Activated CD4-positive, alpha-beta T cell treated with anti-CD3 and anti-CD28 coated beads, Interleukin-2, amount 50 U/mL, for 4 hours (primary cell): ENCODE data around the gene ANKS1A.
"Not testable (repeated sequence)": the region's sequence is repeated elsewhere in the genome, so short reads cannot be mapped to it uniquely, and the experiment has no call there.

Source experiments
- DNase-seq, 2 experiments: peaks; one replicate each; pipeline ENCODE4 v3.0.0-alpha.2; 2020

The ANKS1A gene

DNA sequence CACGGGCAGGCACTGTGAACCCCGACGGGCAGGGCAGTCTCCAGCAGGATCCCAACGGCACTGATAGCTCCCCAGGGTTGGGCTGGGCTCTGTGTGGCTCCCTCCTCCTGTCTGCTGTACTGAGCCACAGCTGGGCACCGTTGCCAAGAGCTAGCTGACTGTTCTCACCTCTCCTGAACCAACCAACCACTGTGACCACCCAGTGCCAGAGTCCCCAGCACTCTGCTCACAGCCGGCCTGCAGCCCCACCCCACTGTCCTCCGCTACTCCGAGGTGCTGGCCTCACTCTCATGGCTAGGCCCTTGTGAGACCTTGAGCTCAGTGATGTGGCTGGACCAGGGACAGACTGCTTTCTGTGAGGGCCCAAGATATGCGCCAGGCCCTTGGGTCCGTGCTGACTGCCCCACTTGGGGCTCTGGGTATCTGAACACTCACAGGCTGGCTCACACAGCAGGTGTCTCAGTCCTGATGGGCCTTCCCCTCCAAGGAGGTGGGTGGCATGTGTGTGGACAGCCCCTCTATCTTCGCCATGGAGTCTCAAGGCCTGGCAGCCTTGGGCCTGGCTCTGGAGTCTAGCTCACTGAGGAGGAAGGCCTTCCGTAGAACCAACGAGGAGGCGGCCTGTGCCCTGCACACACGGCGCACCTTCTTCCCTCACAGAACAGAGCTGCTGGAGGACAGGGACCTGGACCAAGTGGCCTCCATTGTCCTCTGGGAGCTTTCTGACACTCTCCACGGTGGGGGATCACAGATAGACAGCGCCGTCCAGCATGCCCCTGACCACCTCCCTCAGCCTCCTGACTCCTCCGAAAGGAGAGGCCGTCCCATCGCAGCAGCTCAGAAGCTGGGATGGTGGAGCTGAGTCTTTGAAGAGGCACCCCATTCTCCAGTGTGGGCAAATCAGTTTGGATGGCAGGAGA lies 198.6 kb downstream of the ANKS1A start:
- DNase-seq = no peak

DNA sequence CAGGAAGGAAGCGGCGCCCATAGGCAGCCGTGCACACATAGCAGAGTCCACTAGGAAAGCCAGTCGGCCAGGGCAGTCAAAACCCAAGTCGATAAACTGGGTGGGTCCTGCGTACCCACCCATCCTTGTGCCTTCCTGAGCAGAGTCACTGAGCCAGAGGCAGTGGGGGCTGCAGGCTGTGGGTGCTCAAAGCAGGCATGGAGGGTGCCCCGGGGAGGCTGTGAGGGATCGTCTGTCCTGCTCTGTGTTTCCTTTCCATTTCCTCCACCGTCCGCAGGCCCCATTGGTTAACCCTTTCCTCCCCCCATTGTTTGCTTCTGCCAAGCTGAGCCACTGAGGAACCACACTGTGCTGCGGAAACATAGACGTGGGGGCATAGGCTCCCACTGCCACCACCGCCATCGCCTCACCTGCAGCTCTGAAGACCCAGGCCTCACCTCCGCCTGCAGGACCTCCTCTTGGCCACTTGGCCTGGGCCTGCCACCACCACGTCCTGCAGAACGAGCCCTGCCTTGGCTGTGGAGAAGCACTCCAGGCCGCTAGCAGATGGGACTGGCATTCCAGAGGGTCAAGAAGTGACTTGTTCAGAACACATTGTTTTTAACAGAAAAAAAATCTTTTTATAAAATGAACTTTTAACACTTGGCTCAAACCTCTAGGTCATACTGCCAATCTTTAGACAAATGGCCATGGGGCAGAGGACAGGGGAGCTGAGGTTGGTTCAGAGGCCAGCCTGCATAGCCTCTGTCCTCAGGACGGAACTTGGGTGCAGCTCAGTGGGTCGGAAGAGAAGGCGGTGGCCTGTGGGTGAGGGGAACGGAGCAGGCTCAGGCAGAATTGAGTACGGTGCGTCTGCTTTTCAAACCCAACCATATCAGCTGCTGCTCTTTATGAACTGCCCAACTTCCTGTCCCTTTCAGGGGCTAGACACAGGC lies 199.5 kb downstream of the ANKS1A start:
- DNase-seq = no peak

GRCh38 chr6:35089216-35089934 lies 200.3 kb downstream of the ANKS1A start:
- DNase-seq = no peak

- DNase-seq = no peak
Observed at GRCh38 chr6:35089935-35090505, 201.0 kb downstream of the ANKS1A start.

GRCh38 chr6:35090734-35091133 lies 201.7 kb downstream of the ANKS1A start:
- no peak for DNase-seq

DNA sequence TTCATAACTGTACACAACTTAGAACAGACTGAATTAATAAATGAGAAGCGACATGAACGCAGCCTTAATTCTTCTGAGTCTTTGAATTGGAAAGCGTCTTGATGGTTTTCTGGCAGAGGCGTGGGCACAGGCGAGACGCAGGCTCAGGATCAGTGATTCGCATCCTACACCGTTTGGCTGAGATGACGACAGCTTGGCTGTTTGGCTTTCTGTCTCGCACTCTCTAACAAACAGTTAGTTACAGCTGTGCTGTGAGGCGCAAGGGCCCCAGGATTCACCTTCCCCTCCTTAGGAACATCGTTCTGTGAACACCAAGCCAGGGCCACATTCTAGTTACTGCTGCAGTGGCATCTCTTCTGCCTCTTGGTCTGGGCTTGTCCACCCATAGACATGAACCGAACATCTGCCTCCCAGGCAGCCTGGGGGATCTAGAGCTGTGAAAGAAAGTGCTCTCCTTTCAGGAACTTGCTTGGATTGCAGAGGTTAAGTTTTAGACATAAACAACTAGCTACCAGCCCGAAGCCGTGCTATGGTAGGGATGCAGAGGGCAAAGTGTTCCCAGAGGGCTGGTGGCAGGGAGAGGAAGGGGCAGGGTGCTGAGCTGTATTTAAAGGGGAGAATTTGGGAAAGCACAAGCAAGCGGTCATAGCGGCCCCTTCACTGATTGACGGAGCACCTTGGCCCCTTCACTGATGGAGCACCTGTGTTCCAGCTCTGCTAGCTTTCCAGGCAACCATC lies 202.5 kb downstream of the ANKS1A start:
- DNase-seq = no peak

GRCh38 chr6:35092362-35093117 lies 203.5 kb downstream of the ANKS1A start:
- no peak for DNase-seq

DNA sequence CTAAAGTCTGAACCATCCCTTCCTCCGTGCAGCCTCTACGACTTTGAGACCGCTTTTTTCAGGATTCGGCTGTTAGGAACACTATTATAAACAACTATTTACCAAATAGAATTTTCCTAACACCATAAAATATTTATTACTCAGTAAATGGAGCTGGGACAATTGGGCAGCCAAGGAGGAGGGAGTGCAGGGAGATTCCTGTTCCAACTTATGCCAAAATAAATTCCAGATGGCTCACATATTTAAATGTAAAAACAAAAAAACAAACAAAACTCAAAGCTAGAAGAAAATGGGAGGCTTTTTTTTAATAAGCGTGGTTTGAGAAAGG lies 204.0 kb downstream of the ANKS1A start:
- DNase-seq = no peak

DNA sequence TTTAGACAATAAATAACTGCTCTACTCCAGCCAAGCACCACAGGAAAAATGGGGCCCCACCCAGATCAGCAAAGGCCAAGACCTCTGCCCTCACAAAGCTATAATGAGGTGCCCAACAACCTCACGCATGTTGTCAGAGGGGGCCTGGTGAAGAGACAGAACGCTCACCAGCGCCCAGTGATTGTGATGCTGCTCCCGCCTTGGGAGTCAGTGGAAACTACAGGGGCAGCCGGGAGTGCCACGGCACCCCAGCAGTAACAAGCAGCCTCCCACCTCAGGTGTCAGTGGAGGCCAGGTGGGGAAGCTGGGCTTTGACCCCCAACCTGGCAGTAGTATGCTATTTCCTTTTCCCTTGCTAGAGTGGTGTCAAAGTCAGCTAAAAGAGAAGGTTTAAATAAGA lies 204.7 kb downstream of the ANKS1A start:
- DNase-seq = no peak

DNA sequence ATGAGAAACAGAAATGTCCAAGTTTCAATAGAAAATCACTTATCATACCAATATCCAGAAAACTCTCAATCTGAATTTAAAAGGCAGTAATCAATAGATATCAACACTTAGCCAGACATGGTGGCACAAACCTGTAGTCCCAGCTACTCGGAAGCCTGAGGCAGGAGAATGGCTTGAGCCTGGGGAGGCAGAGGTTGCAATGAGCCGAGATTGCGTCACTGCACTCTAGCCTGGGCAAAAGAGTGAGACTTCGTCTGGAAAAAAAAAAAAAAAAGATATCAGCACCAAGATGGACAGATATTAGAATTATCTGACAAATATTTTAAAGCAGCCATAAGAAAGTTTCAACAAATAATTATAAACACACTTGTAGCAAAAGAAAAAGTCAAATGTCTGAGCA lies 205.1 kb downstream of the ANKS1A start:
- DNase-seq = no peak

DNA sequence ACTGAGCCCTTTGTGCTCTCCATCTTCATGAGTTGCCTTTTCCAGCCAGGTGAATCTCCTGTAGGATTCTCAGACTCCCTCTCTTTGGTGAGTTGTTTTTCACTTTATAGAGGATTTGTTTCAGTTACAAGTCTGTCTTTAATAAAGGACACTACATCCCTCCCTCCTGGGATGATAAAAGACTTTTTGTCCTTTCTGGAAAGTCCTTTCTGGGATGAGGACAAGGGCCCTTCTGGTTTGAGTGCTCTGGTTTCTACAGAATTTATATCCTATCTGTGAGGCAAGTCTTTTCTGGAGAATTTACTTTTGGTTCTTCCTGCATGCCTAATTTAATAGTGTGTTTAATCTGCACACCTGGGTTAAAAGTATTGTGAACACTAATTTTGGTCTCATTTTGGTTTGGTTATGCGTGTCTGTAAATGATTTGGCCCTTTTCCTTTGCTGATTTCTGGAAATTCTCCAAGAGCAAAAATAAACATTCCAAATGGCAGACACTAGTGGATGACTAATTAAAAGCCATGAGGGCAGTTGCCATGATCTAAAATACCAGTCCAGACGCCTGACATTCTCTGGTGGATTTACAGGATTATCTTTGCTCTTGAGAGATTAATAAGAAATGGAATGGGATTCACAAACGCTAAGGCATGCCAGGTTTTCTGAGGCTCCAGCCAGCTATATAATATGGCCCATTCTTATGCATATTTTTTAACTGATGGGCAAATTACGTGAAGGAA lies 207.2 kb downstream of the ANKS1A start:
- DNase-seq = no peak

GRCh38 chr6:35099116-35099515 lies 210.1 kb downstream of the ANKS1A start:
- DNase-seq = no peak

- DNase-seq = no peak
Observed at GRCh38 chr6:35105078-35105477, 216.0 kb downstream of the ANKS1A start.

GRCh38 chr6:35106061-35106460 lies 217.0 kb downstream of the ANKS1A start:
- DNase-seq = not testable (repeated sequence)

DNA sequence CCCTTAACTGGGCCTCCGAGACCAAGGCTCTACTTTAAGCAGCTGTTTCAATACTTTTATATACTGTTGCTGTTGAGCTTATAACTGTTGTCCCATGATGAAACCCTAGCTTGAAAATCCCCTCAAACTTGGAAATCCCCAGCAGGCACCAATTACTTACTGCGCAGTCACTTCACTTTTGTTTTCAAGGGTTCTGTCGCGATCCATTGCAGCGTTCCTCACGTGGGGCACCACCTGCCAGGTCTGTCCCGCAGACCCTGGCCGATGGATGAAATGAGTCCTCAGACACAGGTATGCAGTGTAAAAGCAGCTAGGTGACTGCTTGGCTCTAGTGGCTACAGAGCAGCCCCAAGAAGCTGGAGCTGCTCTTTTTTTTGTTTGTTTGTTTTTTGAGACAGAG lies 218.2 kb downstream of the ANKS1A start:
- DNase-seq = not testable (repeated sequence)

DNA sequence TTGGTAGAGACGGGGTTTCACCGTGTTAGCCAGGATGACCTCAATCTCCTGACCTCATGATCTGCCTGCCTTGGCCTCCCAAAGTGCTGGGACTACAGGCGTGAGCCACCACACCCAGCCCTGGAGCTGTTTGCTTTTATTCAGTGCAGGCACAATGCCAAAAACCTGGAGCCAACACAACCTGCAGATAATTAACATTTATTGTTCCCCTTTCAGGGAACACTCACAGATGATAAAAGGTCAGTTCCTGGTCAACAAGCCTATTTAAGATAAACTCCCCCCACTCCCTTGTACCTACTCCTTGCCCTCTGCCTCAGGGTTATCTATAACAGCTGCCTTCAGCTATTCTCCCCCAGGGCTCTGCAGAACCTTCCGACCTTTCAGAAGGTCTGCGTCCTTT lies 218.7 kb downstream of the ANKS1A start:
- DNase-seq = not testable (repeated sequence)

DNA sequence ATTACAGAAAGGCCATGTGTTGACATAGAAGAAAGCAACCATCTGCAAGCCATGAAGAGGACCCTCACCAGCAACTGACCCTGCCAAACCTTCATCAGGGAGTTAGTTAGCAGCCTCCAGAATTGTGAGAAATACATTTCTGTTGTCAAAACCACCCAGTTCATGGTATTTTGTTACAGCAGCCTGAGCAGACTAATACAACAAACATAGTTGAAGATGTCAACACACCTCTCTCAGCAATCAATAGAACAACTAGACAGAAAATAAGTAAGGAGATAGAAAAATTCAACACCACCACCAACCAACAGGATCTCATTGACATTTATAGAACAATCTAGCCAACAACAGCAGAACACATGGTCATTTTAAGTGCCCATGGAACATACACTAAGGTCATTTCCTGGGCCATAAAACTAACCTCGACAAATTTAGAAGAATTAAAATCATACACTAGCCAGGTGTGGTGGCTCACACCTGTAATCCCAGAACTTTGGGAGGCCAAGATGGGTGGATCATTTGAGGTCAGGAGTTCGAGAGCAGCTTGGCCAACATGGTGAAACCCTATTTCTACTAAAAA lies 219.3 kb downstream of the ANKS1A start:
- no peak for DNase-seq

GRCh38 chr6:35120746-35121145 lies 231.7 kb downstream of the ANKS1A start:
- no peak for DNase-seq

DNA sequence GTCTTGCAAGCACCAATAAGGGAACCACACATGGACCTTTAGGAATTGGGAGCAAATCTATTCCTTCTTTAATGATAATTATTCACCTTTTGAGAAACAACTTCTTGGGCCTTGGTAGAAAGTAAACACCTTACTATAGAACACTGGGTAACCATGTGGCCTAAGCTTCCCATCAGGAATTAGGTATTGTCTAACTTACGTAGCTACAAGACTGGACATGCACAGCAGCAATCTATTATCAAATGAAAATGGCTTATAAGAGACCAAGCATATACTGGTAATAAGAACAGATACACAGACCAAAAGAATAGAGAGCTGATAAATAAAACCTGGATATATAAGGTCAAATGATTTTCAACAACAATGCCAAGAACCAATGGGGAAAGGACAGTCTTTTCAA lies 235.3 kb downstream of the ANKS1A start:
- DNase-seq = no peak

DNA sequence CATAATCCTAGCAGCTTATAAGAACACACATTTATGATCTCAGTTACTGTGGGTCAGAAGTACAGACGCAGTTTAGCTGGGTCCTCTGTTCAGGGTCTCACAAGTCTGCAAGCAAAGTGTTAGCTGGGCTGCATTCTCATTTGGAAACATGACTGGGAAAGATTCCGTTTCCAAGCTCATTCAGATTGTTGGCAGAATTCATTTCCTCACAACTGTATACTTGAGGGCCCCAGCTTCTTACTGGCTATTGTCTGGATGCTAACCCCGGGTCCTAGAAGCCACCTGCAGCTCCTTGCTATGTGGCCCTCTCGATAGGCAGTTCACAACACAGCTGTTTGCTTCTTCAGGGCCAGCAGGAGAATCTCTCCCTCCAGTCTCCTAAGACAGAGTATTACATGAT lies 239.0 kb downstream of the ANKS1A start:
- no peak for DNase-seq
